Omental fat pad (tissue), 4 donors: ENCODE results near the gene CCDC15. TPM values are rescaled to one million over a fixed set of nuclear protein-coding genes. Genes with fewer than 3 reads are reported as not detected.

Experiments
- ATAC-seq: fragments of 150-250 bp; one replicate; pipeline ENCODE4 v1.9.1; 2016; ENCODE audit warnings: mild to moderate bottlenecking, moderate library complexity; ENCODE audit not compliant: low FRiP score
- DNase-seq: peaks from one replicate; pipeline ENCODE4 v3.0.0-alpha.2; 2019; ENCODE audit warnings: low spot score
- total RNA-seq, 4 donors: library from RNA; depleted of rRNA; stranded (reverse); fragments of >200 nt; gene quantifications; one replicate each; pipeline ENCODE4 v1.1.0, GENCODE V29; 2016
- TF ChIP-seq, protein P1 (sequence below), 3 donors: fragments of 450-650 bp; IDR thresholded peaks; one replicate each; pipeline ENCODE4 v1.5.1; 2016 to 2017; ENCODE audit warnings: antibody characterized with exemption in 3 of 3, mild to moderate bottlenecking in 3 of 3, moderate library complexity in 2 of 3

The CCDC15 gene
- total RNA-seq, 4 donors from 2014 or later: 0.88 to 2.4 (median 1.1) TPM

DNA sequence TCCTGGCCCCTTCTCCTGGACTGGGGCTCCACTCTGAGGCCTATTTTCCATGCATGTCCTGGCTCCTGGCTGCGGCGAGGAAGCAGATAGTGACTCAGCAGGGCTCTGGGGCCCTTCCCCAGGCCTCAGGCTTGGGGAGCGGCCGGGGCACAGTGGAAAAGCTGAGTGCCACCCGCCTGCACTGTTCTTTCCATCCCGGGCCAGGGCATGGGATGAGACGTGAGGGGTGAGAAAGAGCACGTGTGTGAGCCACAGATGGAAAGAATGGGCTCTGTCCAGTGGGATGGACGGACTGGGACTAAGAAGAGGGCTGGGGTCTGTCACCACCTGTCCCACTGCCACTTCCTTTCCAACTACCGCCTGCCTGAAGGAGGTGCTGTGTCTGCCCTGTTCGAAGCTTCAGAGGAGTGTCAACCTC lies 121.9 kb downstream of the CCDC15 start:
- ATAC-seq (no peak), DNase-seq (no peak)
- TF ChIP-seq, protein P1, sequence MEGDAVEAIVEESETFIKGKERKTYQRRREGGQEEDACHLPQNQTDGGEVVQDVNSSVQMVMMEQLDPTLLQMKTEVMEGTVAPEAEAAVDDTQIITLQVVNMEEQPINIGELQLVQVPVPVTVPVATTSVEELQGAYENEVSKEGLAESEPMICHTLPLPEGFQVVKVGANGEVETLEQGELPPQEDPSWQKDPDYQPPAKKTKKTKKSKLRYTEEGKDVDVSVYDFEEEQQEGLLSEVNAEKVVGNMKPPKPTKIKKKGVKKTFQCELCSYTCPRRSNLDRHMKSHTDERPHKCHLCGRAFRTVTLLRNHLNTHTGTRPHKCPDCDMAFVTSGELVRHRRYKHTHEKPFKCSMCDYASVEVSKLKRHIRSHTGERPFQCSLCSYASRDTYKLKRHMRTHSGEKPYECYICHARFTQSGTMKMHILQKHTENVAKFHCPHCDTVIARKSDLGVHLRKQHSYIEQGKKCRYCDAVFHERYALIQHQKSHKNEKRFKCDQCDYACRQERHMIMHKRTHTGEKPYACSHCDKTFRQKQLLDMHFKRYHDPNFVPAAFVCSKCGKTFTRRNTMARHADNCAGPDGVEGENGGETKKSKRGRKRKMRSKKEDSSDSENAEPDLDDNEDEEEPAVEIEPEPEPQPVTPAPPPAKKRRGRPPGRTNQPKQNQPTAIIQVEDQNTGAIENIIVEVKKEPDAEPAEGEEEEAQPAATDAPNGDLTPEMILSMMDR (IDR thresholded peaks at IDR 0.05): no peak

DNA sequence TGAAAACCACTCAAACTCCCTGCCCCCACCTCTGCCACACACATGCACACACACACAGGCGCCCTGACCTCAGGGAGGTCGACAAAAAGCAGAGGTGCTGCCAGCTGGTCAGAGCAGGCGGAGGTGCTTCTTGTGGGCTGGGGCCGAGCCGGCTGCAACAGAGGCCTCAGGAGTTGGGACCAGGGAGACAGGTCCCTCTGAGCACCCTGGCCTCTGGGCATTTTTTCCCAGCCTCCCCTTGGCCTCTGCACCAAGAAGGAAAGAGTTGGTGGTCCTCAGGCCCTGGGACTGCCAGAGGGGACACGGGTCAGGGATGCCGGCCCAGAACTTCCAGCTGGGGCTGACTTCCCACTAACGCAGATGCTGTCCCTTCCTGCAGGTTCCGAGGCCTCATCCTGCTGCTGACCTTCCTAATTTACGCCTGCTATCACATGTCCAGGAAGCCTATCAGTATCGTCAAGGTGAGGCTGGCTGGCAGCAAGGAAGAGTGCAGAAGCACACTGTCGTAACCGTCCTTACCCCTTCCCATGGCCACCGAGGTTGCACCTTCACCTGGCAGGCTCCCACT lies 122.5 kb downstream of the CCDC15 start:
- ATAC-seq (no peak), DNase-seq (no peak)
- TF ChIP-seq, protein P1 (IDR thresholded peaks at IDR 0.05): no peak

DNA sequence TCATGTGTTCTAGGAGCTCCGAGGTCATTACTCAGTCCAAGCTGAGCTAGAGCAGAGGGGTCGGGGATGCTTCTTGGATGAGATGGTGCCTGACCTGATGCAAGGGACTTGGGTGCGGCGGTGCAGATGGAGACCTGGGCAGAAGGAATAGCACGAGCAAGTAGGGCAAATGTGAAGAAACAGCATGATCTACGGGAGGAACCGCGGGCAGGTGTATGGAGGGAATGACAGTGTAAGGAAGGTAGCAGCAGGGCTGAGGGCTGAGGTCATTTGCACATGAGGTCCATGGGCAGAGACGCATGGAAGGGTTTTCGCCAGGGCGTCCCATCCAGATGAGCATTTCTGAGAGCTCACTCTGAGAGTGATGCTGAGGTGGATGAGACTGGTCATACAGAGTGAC lies 124.0 kb downstream of the CCDC15 start:
- DNase-seq: no peak
- ATAC-seq: no peak
- TF ChIP-seq, protein P1 (IDR thresholded peaks at IDR 0.05): no peak

DNA sequence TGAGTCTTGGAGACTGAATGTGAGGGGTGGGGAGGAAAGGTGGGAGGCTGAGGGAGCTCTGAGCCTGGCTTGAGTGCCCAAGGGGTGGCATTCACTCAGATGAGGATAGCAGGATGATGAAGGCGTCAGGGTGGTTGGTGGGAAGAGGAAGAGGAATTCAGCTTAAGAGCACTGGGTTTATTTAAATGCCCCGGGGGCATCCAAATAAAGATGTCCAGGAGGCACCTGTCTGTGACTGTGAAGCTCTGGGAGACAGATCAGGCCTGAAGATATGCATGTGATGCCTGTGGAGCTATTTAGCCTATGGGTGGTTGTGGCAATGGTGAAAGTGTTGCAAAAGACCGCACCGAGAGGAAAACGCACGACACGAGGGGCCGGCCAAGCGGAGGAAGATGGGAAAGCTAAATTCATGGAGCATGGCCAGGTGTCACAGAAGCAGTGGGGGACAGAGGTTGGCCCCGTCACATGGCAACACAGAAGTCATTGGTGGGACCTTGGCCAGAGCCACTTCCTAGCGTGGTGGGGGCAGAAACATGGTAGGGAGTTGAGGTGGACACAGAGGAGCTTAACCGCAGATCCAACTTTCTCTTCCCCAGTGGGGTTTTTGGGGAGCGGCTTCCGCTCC lies 124.6 kb downstream of the CCDC15 start:
- DNase-seq: no peak
- ATAC-seq: no peak
- TF ChIP-seq, protein P1 (IDR thresholded peaks at IDR 0.05): no peak

DNA sequence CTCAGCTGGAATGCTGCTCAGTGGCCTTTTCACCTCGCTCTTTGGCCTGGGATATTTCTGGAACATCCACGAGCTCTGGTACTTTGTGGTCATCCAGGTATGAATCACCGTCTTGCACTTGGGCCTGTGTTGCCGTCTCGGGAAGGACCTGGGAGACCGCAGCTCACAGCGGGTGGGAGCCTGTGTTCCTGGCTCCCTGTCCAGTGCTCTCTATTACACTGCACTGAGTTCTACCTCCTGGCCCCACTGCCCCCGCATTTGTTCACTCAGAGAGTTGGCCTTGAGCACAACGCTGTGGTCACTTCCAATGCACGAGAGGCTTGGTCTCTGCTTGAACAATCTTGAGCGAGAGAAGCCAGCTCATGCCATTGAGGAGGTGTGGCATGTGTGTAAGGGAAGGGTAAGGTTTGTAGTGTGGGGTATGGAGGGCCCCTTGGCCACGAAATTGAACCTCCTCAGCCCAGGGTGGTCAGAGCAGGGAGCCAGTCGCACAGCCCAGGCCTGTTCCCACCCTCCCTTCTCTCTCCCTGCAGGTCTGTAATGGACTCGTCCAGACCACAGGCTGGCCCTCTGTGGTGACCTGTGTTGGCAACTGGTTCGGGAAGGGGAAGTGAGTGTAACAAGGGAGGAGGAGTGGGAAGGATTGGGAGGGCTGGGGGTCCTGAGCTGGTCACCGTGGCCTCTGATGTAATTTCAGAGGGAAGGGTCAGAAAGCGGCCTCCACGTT lies 125.3 kb downstream of the CCDC15 start:
- ATAC-seq (no peak), DNase-seq (no peak)
- TF ChIP-seq, protein P1 (IDR thresholded peaks at IDR 0.05): no peak

DNA sequence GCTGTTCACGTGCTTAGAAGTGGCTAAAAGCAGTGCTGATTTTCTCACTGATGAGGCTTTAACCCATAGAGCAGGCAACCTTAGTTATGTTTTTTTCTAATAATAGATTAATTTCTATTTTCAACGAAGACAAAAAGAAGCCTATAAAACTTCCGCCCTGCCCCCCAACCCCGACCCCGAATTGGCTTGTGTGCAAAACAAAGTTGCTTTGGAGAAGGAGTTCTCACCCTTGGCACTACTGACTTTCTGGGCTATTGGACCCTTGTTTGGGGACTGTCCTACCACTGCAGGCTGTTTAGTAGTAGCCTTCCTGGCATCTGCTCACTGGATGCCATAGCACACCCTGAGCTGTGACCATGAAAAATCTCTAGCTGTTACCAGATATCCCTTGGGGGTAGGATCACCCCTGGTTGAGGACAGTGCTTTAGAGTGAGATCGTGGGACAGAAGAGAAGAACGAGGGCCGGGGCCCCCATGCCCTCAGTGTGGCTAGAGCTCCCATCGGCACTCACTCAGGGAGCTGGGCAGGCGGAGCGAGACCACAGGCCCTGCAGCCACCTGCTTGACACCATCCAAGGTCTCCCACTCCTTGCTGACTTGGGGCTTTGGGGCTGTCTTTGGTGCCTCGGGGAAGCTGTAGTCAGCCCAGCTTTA lies 126.0 kb downstream of the CCDC15 start:
- DNase-seq (no peak), ATAC-seq (no peak)
- TF ChIP-seq, protein P1 (IDR thresholded peaks at IDR 0.05): no peak
